Measurements from ENCODE around the gene SH3D19.

GRCh38 chr4:151092488-151092887 lies 232.9 kb downstream of the SH3D19 start:
- TF ChIP-seq POLR2A (IDR thresholded peaks at IDR 0.05; ENCODE audit: low read depth, low read length) (no peak), POLR2AphosphoS5 (IDR thresholded peaks at IDR 0.05; ENCODE audit: low read depth, low read length) (no peak)

Data from GM12891 (cell line).